HepG2 (cell line): Measurements from ENCODE around the gene UNC5B. TPM values are rescaled to one million over a fixed set of nuclear protein-coding genes. Genes with fewer than 3 reads are reported as not detected.
A peak's percentile ranks its signal among the peaks of the same experiment; 100 is the strongest.

Experiments
- CERS6 ChIP-seq: sonication (generic); formaldehyde crosslinking; IDR thresholded peaks from 2 replicates; pipeline ENCODE4 v1.5.0; 2020; ENCODE audit warnings: missing genetic modification reagents
- CHCHD3 ChIP-seq: sonication (generic); formaldehyde crosslinking; IDR thresholded peaks from 2 replicates; pipeline ENCODE4 v1.8.0; 2022; ENCODE audit warnings: mild to moderate bottlenecking, missing genetic modification reagents, moderate library complexity
- ETV6 ChIP-seq: sonication (generic); formaldehyde crosslinking; conservative IDR thresholded peaks from 2 replicates; pipeline ENCODE4 v1.4.0; 2020; ENCODE audit warnings: missing genetic modification reagents
- HIC2 ChIP-seq: sonication (generic); formaldehyde crosslinking; IDR thresholded peaks from 2 replicates; pipeline ENCODE4 v1.9.0; 2022; ENCODE audit warnings: low read depth, missing genetic modification reagents
- HMGXB4 ChIP-seq, 2 experiments: sonication (generic) in 1 of 2; formaldehyde crosslinking in 1 of 2; IDR thresholded peaks; 2 replicates each; pipeline versions ENCODE4 v1.4.0 to v1.6.1; 2018 to 2020; ENCODE audit warnings: missing genetic modification reagents in 2 of 2, borderline replicate concordance in 1 of 2, low read depth in 1 of 2, mild to moderate bottlenecking in 1 of 2, missing biosample characterization in 1 of 2
- KDM1A ChIP-seq: IDR thresholded peaks from 2 replicates; pipeline ENCODE4 v1.6.1; 2016; ENCODE audit warnings: missing compliant biosample characterization
- KLF12 ChIP-seq: sonication (generic); formaldehyde crosslinking; IDR thresholded peaks from 2 replicates; pipeline ENCODE4 v1.4.0; 2020; ENCODE audit warnings: missing genetic modification reagents, borderline replicate concordance
- MAF1 ChIP-seq: sonication (generic); formaldehyde crosslinking; IDR thresholded peaks from 2 replicates; pipeline ENCODE4 v1.5.0; 2020; ENCODE audit warnings: missing genetic modification reagents, borderline replicate concordance
- MAX ChIP-seq: IDR thresholded peaks from 2 replicates; pipeline ENCODE4 v1.6.1; 2012; ENCODE audit warnings: inconsistent platforms
- NAIF1 ChIP-seq: sonication (generic); formaldehyde crosslinking; IDR thresholded peaks from 2 replicates; pipeline ENCODE4 v1.5.0; 2020; ENCODE audit warnings: mild to moderate bottlenecking, missing genetic modification reagents, borderline replicate concordance
- PHF8 ChIP-seq: sonication (generic); formaldehyde crosslinking; IDR thresholded peaks from 2 replicates; pipeline ENCODE4 v1.5.0; 2020; ENCODE audit warnings: missing genetic modification reagents
- RBM22 ChIP-seq: fragments of 200-400 bp; formaldehyde crosslinking; optimal IDR thresholded peaks from 2 replicates; pipeline ENCODE3; 2017; ENCODE audit warnings: mild to moderate bottlenecking, low read length, moderate library complexity
- REST ChIP-seq, 2 experiments: IDR thresholded peaks; 2 replicates each; pipeline ENCODE4 v1.6.1; 2011 to 2012; ENCODE audit warnings: low read length in 2 of 2, borderline replicate concordance in 1 of 2, low read depth in 1 of 2, mild to moderate bottlenecking in 1 of 2, moderate library complexity in 1 of 2
- TCF12 ChIP-seq, 2 experiments: fragments of 450-650 bp in 1 of 2; sonication (generic) in 1 of 2; formaldehyde crosslinking in 1 of 2; IDR thresholded peaks; 2 replicates each; pipeline versions ENCODE4 v1.6.1 to v1.8.0; 2017 to 2022; ENCODE audit warnings: antibody characterized with exemption in 1 of 2, mild to moderate bottlenecking in 1 of 2, missing genetic modification reagents in 1 of 2, moderate library complexity in 1 of 2
- ZFP37 ChIP-seq: sonication (generic); formaldehyde crosslinking; IDR thresholded peaks from 2 replicates; pipeline ENCODE4 v1.4.0; 2020; ENCODE audit warnings: missing genetic modification reagents, borderline replicate concordance
- ZKSCAN1 ChIP-seq: fragments of 150-350 bp; IDR thresholded peaks from 2 replicates; pipeline ENCODE4 v1.6.1; 2014; ENCODE audit warnings: low read length
- ZNF331 ChIP-seq: sonication (generic); formaldehyde crosslinking; IDR thresholded peaks from 2 replicates; pipeline ENCODE4 v1.4.0; 2020; ENCODE audit warnings: missing genetic modification reagents
- ZNF776 ChIP-seq: sonication (generic); formaldehyde crosslinking; IDR thresholded peaks from 2 replicates; pipeline ENCODE4 v1.4.0; 2020; ENCODE audit warnings: mild to moderate bottlenecking, missing genetic modification reagents
- polyA plus RNA-seq, 8 experiments: library from polyadenylated mRNA; depleted of rRNA in 3 of 8; stranded (reverse) in 7 of 8; unstranded in 1 of 8; fragments of >200 nt; fragmentation: Illumina TruSeq in 4 of 8; extraction: Trizol in 4 of 8; gene quantifications; 2 replicates each; pipeline versions ENCODE4 v1.2.1 to v1.2.3, GENCODE V29; 2011 to 2016; ENCODE audit warnings: low read depth in 4 of 8, missing spikeins in 1 of 8, mixed read lengths in 1 of 8; ENCODE audit not compliant: insufficient read depth in 1 of 8
- total RNA-seq, 5 experiments: library from RNA; depleted of rRNA; stranded (reverse); fragments of >200 nt; fragmentation: Illumina TruSeq; extraction: Trizol; gene quantifications; 2 replicates each; pipeline ENCODE4 v1.2.3, GENCODE V29; 2016; ENCODE audit warnings: low read depth in 1 of 5

Gene UNC5B
- total and polyA plus RNA-seq, 2 of the 13 experiments (the other 11 are each of a cell fraction or from before 2014, with no cell fraction given): 0.07 TPM

GRCh38 chr10:71319042-71319799 is 106.9 kb downstream of the UNC5B start, which contains the start of gene SLC29A3 (continued):
- TF ChIP-seq ZKSCAN1: 0 out of 2 replicates have a peak, but pooled peaks have one; percentile 28
- TF ChIP-seq ZNF331 (CRISPR knock-in tag): peak; percentile 63
- TF ChIP-seq ETV6 (CRISPR knock-in tag): no peak
- TF ChIP-seq MAX: peak; percentile 54
- 0 out of 4 replicates have a peak, but pooled peaks of 1 of the 2 experiments have one; percentile 17 for TF ChIP-seq REST (IDR thresholded peaks at IDR 0.05; ENCODE audit: borderline replicate concordance in 1 of 2, low read depth in 1 of 2, low read length in 2 of 2)
- peak; percentile 45; the same call in 1 of the 2 replicates for TF ChIP-seq MAF1 (CRISPR knock-in tag)
- peak; percentile 89 to 96 for TF ChIP-seq HMGXB4 (CRISPR knock-in tag; IDR thresholded peaks at IDR 0.05; ENCODE audit: borderline replicate concordance in 1 of 2, low read depth in 1 of 2)
- peak; percentile 33; the same call in 1 of the 2 replicates for TF ChIP-seq PHF8 (CRISPR knock-in tag)
- TF ChIP-seq TCF12 (IDR thresholded peaks at IDR 0.05): no peak
- TF ChIP-seq TCF12 (CRISPR knock-in tag; IDR thresholded peaks at IDR 0.05): peak; percentile 83; the same call in 1 of the 2 replicates
- no peak; the same call in 1 of the 2 replicates for TF ChIP-seq KLF12 (CRISPR knock-in tag)
- no peak for TF ChIP-seq ZFP37 (CRISPR knock-in tag)
- no peak; the same call in 1 of the 2 replicates for TF ChIP-seq ZNF776 (CRISPR knock-in tag)
- no peak for TF ChIP-seq NAIF1 (CRISPR knock-in tag)
- peak; percentile 99 for TF ChIP-seq KDM1A (CRISPR knock-in tag)
- no peak for TF ChIP-seq RBM22
- TF ChIP-seq CHCHD3 (CRISPR knock-in tag): peak; percentile 85; the same call in 1 of the 2 replicates
- peak; percentile 62; the same call in 1 of the 2 replicates for TF ChIP-seq HIC2
- TF ChIP-seq CERS6 (CRISPR knock-in tag): no peak
